Thymus (tissue), 11 donors: Measurements from ENCODE around the gene GRID2. TPM values are rescaled to one million over a fixed set of nuclear protein-coding genes. Genes with fewer than 3 reads are reported as not detected.

Source experiments
- DNase-seq, 9 donors: peaks; one replicate each; pipeline ENCODE4 v3.0.0-alpha.2; 2013; ENCODE audit warnings: low spot score in 9 of 9, low read depth in 6 of 9, missing footprints in 1 of 9
- H3K27ac ChIP-seq, 2 donors: one replicate each; pipeline ENCODE4 v1.5.1; 2013; ENCODE audit warnings: control low read depth in 1 of 2, low read depth in 1 of 2, low read length in 1 of 2, mild to moderate bottlenecking in 1 of 2, moderate library complexity in 1 of 2
- H3K27me3 ChIP-seq, 2 donors: one replicate each; pipeline ENCODE4 v1.5.1; 2013; ENCODE audit warnings: low read length in 1 of 2; ENCODE audit not compliant: control insufficient read depth in 2 of 2, insufficient read depth in 1 of 2
- H3K36me3 ChIP-seq, 2 donors: one replicate each; pipeline ENCODE4 v1.5.1; 2013; ENCODE audit warnings: low read length in 1 of 2, mild to moderate bottlenecking in 1 of 2, moderate library complexity in 1 of 2; ENCODE audit not compliant: control insufficient read depth in 2 of 2, insufficient read depth in 2 of 2
- H3K4me1 ChIP-seq, 2 donors: one replicate each; pipeline ENCODE4 v1.5.1; 2013; ENCODE audit warnings: low read length in 2 of 2; ENCODE audit not compliant: control insufficient read depth in 2 of 2, insufficient read depth in 2 of 2
- H3K4me3 ChIP-seq, 2 donors: one replicate each; pipeline ENCODE4 v1.5.1; 2013; ENCODE audit warnings: low read length in 2 of 2, control low read depth in 1 of 2, mild to moderate bottlenecking in 1 of 2
- H3K9me3 ChIP-seq, 2 donors: one replicate each; pipeline ENCODE4 v1.5.1; 2013; ENCODE audit warnings: low read length in 1 of 2, mild to moderate bottlenecking in 1 of 2; ENCODE audit not compliant: control insufficient read depth in 2 of 2, insufficient read depth in 1 of 2
- WGBS: extraction: QIAGEN DNeasy Blood & Tissue Kit; methylation state at CpG from one replicate; pipeline ENCODE4 v1.1.7; 2013; 5-methylcytosine and 5-hydroxymethylcytosine counted together
- polyA plus RNA-seq: library from polyadenylated mRNA; stranded (reverse); fragments of 200-250 nt; gene quantifications from one replicate; pipeline ENCODE4 v1.2.3, GENCODE V29; 2013
- total RNA-seq: library from RNA; stranded (reverse); fragments of 120-200 nt; gene quantifications from one replicate; pipeline ENCODE4 v1.2.4, GENCODE V29; 2013
- donor health status: healthy.

The GRID2 gene
- total and polyA plus RNA-seq, 2 donors, result 0.05 to 0.09 TPM

GRCh38 chr4:93802045-93802444, 1498.3 kb downstream of the GRID2 start:
- 96% methylated on average over 4 of the region's 4 CpGs for WGBS
- no peaks in the 10 kb centered on the region for H3K9me3 ChIP-seq
- DNase-seq, result no peak
- H3K27me3 ChIP-seq, result no peaks in the 10 kb centered on the region
- H3K4me3 ChIP-seq, result no peak overlapping the region
- no peaks in the 10 kb centered on the region for H3K4me1 ChIP-seq
- H3K27ac ChIP-seq, result no peak overlapping the region
- no peaks in the 10 kb centered on the region for H3K36me3 ChIP-seq

GRCh38 chr4:93809773-93810172, 1506.0 kb downstream of the GRID2 start:
- no peak for DNase-seq
- H3K36me3 ChIP-seq, result no peaks in the 10 kb centered on the region
- no peaks in the 10 kb centered on the region for H3K4me1 ChIP-seq
- no peak overlapping the region for H3K27ac ChIP-seq
- H3K27me3 ChIP-seq, result no peaks in the 10 kb centered on the region
- no peak overlapping the region for H3K4me3 ChIP-seq
- no peaks in the 10 kb centered on the region for H3K9me3 ChIP-seq
- 92% methylated on average over 4 of the region's 4 CpGs for WGBS

GRCh38 chr4:93810340-93810992, 1506.7 kb downstream of the GRID2 start:
- WGBS, result 71% methylated on average over 5 of the region's 5 CpGs
- DNase-seq, result peak in 1 of 9 donors; percentile 18

GRCh38 chr4:93813092-93813491, 1509.3 kb downstream of the GRID2 start:
- Histone ChIP-seq H3K27ac (no peak overlapping the region), H3K9me3 (no peaks in the 10 kb centered on the region), H3K4me1 (no peaks in the 10 kb centered on the region), H3K4me3 (no peak overlapping the region), H3K27me3 (no peaks in the 10 kb centered on the region), H3K36me3 (no peaks in the 10 kb centered on the region)
- 93% methylated on average over 2 of the region's 2 CpGs for whole genome bisulfite sequencing
- DNase-seq, result no peak

More at GRCh38 chr4:93810340-93810992, 1506.7 kb downstream of the GRID2 start:
- H3K27me3 ChIP-seq, result no peaks in the 10 kb centered on the region
- H3K36me3 ChIP-seq, result no peaks in the 10 kb centered on the region
- no peak overlapping the region for H3K4me3 ChIP-seq
- no peak overlapping the region for H3K27ac ChIP-seq
- H3K9me3 ChIP-seq, result no peaks in the 10 kb centered on the region
- H3K4me1 ChIP-seq, result no peaks in the 10 kb centered on the region

- H3K36me3 ChIP-seq, result no peaks in the 10 kb centered on the region
- 96% methylated on average over 3 of the region's 3 CpGs for WGBS
- H3K4me1 ChIP-seq, result no peaks in the 10 kb centered on the region
- DNase-seq, result no peak
- no peak overlapping the region for H3K27ac ChIP-seq
- H3K9me3 ChIP-seq, result no peaks in the 10 kb centered on the region
- no peaks in the 10 kb centered on the region for H3K27me3 ChIP-seq
- no peak overlapping the region for H3K4me3 ChIP-seq
Observed at GRCh38 chr4:93814141-93814540, 1510.4 kb downstream of the GRID2 start.

- Histone ChIP-seq H3K27ac (no peak overlapping the region), H3K9me3 (no peaks in the 10 kb centered on the region), H3K4me1 (no peaks in the 10 kb centered on the region), H3K36me3 (no peaks in the 10 kb centered on the region), H3K4me3 (no peak overlapping the region), H3K27me3 (no peaks in the 10 kb centered on the region)
- DNase-seq, result no peak
- 78% methylated on average over 4 of the region's 4 CpGs for WGBS
Observed at GRCh38 chr4:93814722-93815121, 1511.0 kb downstream of the GRID2 start.
